ENCODE data around the gene SCFD2.

GRCh38 chr4:52935317-52935716 is 430.5 kb downstream of the SCFD2 start:
- TF ChIP-seq POLR2AphosphoS5 (IDR thresholded peaks at IDR 0.05) (no peak), CTCF (IDR thresholded peaks at IDR 0.05; ENCODE audit: poor library complexity, severe bottlenecking) (no peak), EZH2 (IDR thresholded peaks at IDR 0.05; ENCODE audit: borderline replicate concordance, insufficient read depth, low read length, poor library complexity, severe bottlenecking) (no peak), REST (IDR thresholded peaks at IDR 0.05; ENCODE audit: borderline replicate concordance) (no peak), RAD21 (conservative IDR thresholded peaks at IDR 0.05) (no peak), MXI1 (conservative IDR thresholded peaks at IDR 0.05; ENCODE audit: poor library complexity, severe bottlenecking) (no peak), TAF1 (IDR thresholded peaks at IDR 0.05; ENCODE audit: low read depth) (no peak)
